ENCODE results near the gene ZSCAN10.

- TF ChIP-seq CTCF (conservative IDR thresholded peaks at IDR 0.05; ENCODE audit: low read depth in 2 of 2) (no peak), CREB1 (CRISPR knock-in tag; IDR thresholded peaks at IDR 0.05; ENCODE audit: low read depth) (no peak), POLR2AphosphoS5 (IDR thresholded peaks at IDR 0.05; ENCODE audit: low read depth) (no peak), EZH2 (IDR thresholded peaks at IDR 0.05; ENCODE audit: low read depth, unreplicated experiment) (no peak), EZH2phosphoT487 (IDR thresholded peaks at IDR 0.05; ENCODE audit: unreplicated experiment) (no peak), JUNB (IDR thresholded peaks at IDR 0.05; ENCODE audit: unreplicated experiment) (no peak), ZNF114 (CRISPR knock-in tag; IDR thresholded peaks at IDR 0.05) (no peak), STAT1 (IDR thresholded peaks at IDR 0.05; ENCODE audit: unreplicated experiment) (no peak), ZNF331 (CRISPR knock-in tag; IDR thresholded peaks at IDR 0.05; ENCODE audit: low read depth) (no peak), NANOG (IDR thresholded peaks at IDR 0.05; ENCODE audit: borderline replicate concordance) (no peak), ETS1 (IDR thresholded peaks at IDR 0.05) (no peak)
- TF ChIP-seq, protein P1, sequence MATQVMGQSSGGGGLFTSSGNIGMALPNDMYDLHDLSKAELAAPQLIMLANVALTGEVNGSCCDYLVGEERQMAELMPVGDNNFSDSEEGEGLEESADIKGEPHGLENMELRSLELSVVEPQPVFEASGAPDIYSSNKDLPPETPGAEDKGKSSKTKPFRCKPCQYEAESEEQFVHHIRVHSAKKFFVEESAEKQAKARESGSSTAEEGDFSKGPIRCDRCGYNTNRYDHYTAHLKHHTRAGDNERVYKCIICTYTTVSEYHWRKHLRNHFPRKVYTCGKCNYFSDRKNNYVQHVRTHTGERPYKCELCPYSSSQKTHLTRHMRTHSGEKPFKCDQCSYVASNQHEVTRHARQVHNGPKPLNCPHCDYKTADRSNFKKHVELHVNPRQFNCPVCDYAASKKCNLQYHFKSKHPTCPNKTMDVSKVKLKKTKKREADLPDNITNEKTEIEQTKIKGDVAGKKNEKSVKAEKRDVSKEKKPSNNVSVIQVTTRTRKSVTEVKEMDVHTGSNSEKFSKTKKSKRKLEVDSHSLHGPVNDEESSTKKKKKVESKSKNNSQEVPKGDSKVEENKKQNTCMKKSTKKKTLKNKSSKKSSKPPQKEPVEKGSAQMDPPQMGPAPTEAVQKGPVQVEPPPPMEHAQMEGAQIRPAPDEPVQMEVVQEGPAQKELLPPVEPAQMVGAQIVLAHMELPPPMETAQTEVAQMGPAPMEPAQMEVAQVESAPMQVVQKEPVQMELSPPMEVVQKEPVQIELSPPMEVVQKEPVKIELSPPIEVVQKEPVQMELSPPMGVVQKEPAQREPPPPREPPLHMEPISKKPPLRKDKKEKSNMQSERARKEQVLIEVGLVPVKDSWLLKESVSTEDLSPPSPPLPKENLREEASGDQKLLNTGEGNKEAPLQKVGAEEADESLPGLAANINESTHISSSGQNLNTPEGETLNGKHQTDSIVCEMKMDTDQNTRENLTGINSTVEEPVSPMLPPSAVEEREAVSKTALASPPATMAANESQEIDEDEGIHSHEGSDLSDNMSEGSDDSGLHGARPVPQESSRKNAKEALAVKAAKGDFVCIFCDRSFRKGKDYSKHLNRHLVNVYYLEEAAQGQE (IDR thresholded peaks at IDR 0.05; ENCODE audit: unreplicated experiment) = no peak
Measured at GRCh38 chr16:3057181-3058138, 41.6 kb downstream of the ZSCAN10 start.

All from GM23338 (cell line).